HEK293 (cell line): ENCODE data around the gene MAP3K14.

Experiments
- EGR2 ChIP-seq: fragments of 450-650 bp; formaldehyde crosslinking; IDR thresholded peaks from 2 replicates; pipeline ENCODE4 v1.5.1; 2016; ENCODE audit warnings: low read depth, missing biosample characterization, missing genetic modification characterization
- GLI4 ChIP-seq: fragments of 450-650 bp; formaldehyde crosslinking; IDR thresholded peaks from 2 replicates; pipeline ENCODE4 v1.5.1; 2016; ENCODE audit warnings: missing biosample characterization, missing genetic modification characterization
- GLIS1 ChIP-seq: fragments of 450-650 bp; formaldehyde crosslinking; IDR thresholded peaks from 2 replicates; pipeline ENCODE4 v1.5.1; 2016; ENCODE audit warnings: missing biosample characterization, missing genetic modification characterization
- GLIS2 ChIP-seq: fragments of 450-650 bp; formaldehyde crosslinking; IDR thresholded peaks from 2 replicates; pipeline ENCODE4 v1.5.1; 2016; ENCODE audit warnings: missing biosample characterization, missing genetic modification characterization
- KLF10 ChIP-seq: fragments of 450-650 bp; IDR thresholded peaks from 2 replicates; pipeline ENCODE4 v1.5.1; 2018; ENCODE audit warnings: missing biosample characterization, mild to moderate bottlenecking, missing genetic modification characterization
- KLF16 ChIP-seq: fragments of 450-650 bp; formaldehyde crosslinking; IDR thresholded peaks from 2 replicates; pipeline ENCODE4 v1.5.1; 2017; ENCODE audit warnings: missing biosample characterization, missing genetic modification characterization
- KLF8 ChIP-seq: fragments of 450-650 bp; formaldehyde crosslinking; IDR thresholded peaks from 2 replicates; pipeline ENCODE4 v1.5.1; 2016; ENCODE audit warnings: missing biosample characterization, missing genetic modification characterization
- MYNN ChIP-seq: fragments of 450-650 bp; formaldehyde crosslinking; IDR thresholded peaks from 2 replicates; pipeline ENCODE4 v1.5.1; 2016; ENCODE audit warnings: missing biosample characterization, missing genetic modification characterization, borderline replicate concordance
- MZF1 ChIP-seq: fragments of 450-650 bp; formaldehyde crosslinking; IDR thresholded peaks from 2 replicates; pipeline ENCODE4 v1.5.1; 2017; ENCODE audit warnings: missing biosample characterization, missing genetic modification characterization, borderline replicate concordance
- SCRT2 ChIP-seq: fragments of 450-650 bp; formaldehyde crosslinking; IDR thresholded peaks from 2 replicates; pipeline ENCODE4 v1.5.1; 2016; ENCODE audit warnings: missing biosample characterization, missing genetic modification characterization
- ZBTB17 ChIP-seq: fragments of 450-650 bp; formaldehyde crosslinking; IDR thresholded peaks from 2 replicates; pipeline ENCODE4 v1.5.1; 2016; ENCODE audit warnings: missing biosample characterization, missing genetic modification characterization
- ZNF302 ChIP-seq: fragments of 450-650 bp; formaldehyde crosslinking; IDR thresholded peaks from 2 replicates; pipeline ENCODE4 v1.5.1; 2016; ENCODE audit warnings: missing biosample characterization, missing genetic modification characterization, low read depth
- ZNF324 ChIP-seq: fragments of 450-650 bp; formaldehyde crosslinking; IDR thresholded peaks from 2 replicates; pipeline ENCODE4 v1.5.1; 2016; ENCODE audit warnings: missing biosample characterization, missing genetic modification characterization
- ZNF404 ChIP-seq: fragments of 450-650 bp; formaldehyde crosslinking; IDR thresholded peaks from 2 replicates; pipeline ENCODE4 v1.5.1; 2017; ENCODE audit warnings: missing biosample characterization, missing genetic modification characterization
- ZNF48 ChIP-seq: fragments of 450-650 bp; formaldehyde crosslinking; IDR thresholded peaks from 2 replicates; pipeline ENCODE4 v1.5.1; 2016; ENCODE audit warnings: missing biosample characterization, missing genetic modification characterization
- ZNF514 ChIP-seq: fragments of 450-650 bp; formaldehyde crosslinking; IDR thresholded peaks from 2 replicates; pipeline ENCODE4 v1.5.1; 2016; ENCODE audit warnings: missing biosample characterization, missing genetic modification characterization
- ZNF529 ChIP-seq: fragments of 450-650 bp; formaldehyde crosslinking; IDR thresholded peaks from 2 replicates; pipeline ENCODE4 v1.5.1; 2017; ENCODE audit warnings: missing genetic modification characterization, missing biosample characterization; ENCODE audit not compliant: insufficient replicate concordance
- ZNF555 ChIP-seq: fragments of 450-650 bp; formaldehyde crosslinking; conservative IDR thresholded peaks from 2 replicates; pipeline ENCODE4 v1.5.1; 2017; ENCODE audit warnings: missing biosample characterization, mild to moderate bottlenecking, missing genetic modification characterization, inconsistent platforms
- ZNF621 ChIP-seq: fragments of 450-650 bp; formaldehyde crosslinking; IDR thresholded peaks from 2 replicates; pipeline ENCODE4 v1.5.1; 2017; ENCODE audit warnings: missing biosample characterization, missing genetic modification characterization
- ZNF629 ChIP-seq: fragments of 450-650 bp; formaldehyde crosslinking; IDR thresholded peaks from 2 replicates; pipeline ENCODE4 v1.5.1; 2017; ENCODE audit warnings: missing biosample characterization, missing genetic modification characterization
- ZNF677 ChIP-seq: fragments of 450-650 bp; IDR thresholded peaks from 2 replicates; pipeline ENCODE4 v1.5.0; 2018; ENCODE audit warnings: missing biosample characterization, mild to moderate bottlenecking, missing genetic modification characterization, moderate library complexity
- ZNF843 ChIP-seq: fragments of 450-650 bp; formaldehyde crosslinking; IDR thresholded peaks from 2 replicates; pipeline ENCODE4 v1.5.1; 2016; ENCODE audit warnings: missing biosample characterization, missing genetic modification characterization
- TF ChIP-seq, protein P1 (sequence below): fragments of 450-650 bp; formaldehyde crosslinking; IDR thresholded peaks from 2 replicates; pipeline ENCODE4 v1.5.1; 2017; ENCODE audit warnings: missing biosample characterization, missing genetic modification characterization
- TF ChIP-seq, protein P2 (sequence below): fragments of 450-650 bp; formaldehyde crosslinking; IDR thresholded peaks from 2 replicates; pipeline ENCODE4 v1.5.1; 2016; ENCODE audit warnings: missing biosample characterization, missing genetic modification characterization
- TF ChIP-seq, protein P3 (sequence below): fragments of 450-650 bp; formaldehyde crosslinking; IDR thresholded peaks from 2 replicates; pipeline ENCODE4 v1.5.1; 2016; ENCODE audit warnings: missing biosample characterization, missing genetic modification characterization
- TF ChIP-seq, protein P4 (sequence below): fragments of 450-650 bp; formaldehyde crosslinking; IDR thresholded peaks from 2 replicates; pipeline ENCODE4 v1.5.1; 2017; ENCODE audit warnings: missing biosample characterization, mild to moderate bottlenecking, missing genetic modification characterization, moderate library complexity
- TF ChIP-seq, protein P5 (sequence below): fragments of 450-650 bp; formaldehyde crosslinking; IDR thresholded peaks from 2 replicates; pipeline ENCODE4 v1.5.1; 2017; ENCODE audit warnings: missing biosample characterization, missing genetic modification characterization
- TF ChIP-seq, protein P6 (sequence below): fragments of 450-650 bp; formaldehyde crosslinking; IDR thresholded peaks from 2 replicates; pipeline ENCODE4 v1.5.1; 2017; ENCODE audit warnings: missing biosample characterization, missing genetic modification characterization

MAP3K14 gene

DNA sequence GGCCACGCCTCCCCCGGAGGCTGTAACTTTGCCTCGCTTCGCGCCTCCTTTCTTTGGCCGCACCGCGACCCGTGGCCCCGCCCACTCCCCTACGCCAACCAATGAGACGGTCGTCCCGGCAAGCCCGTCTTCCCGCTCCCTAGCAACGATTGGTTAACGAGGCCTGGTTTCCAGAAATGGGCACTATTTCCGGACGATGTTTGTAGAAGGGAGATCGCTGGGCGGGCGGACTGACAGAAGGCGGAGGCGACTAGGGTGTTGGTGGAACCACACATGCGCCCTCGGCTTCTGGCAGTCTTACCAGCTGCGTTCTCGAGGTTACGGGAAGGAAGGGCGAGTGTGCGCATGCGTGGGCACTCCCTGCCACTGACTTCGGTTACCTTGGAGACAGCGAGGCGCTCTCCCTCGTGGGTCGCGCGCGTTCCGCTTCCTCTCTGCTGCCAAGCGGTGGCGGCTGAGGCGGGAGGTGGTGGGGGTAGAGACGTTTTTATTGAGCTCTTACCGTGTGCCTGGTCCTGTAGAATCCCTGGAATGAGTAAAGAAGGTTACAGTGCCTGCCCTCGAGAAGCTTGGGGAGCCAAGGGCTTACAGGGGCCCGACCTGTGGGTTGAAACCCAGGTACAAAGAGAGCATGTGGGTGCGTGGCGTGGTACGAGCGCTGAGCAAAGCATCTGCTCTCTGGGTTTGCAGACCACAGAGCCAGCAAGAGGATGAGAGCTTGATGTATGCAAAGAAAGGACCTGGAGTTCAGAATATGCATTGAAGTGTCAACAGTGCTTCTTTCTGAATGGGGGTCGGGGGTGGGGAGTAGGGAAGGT is 500 bp upstream of the MAP3K14 start (continued):
- no peak for TF ChIP-seq ZNF529 (tag by site-specific recombination)
- TF ChIP-seq ZNF514: no peak
- TF ChIP-seq, protein P1, sequence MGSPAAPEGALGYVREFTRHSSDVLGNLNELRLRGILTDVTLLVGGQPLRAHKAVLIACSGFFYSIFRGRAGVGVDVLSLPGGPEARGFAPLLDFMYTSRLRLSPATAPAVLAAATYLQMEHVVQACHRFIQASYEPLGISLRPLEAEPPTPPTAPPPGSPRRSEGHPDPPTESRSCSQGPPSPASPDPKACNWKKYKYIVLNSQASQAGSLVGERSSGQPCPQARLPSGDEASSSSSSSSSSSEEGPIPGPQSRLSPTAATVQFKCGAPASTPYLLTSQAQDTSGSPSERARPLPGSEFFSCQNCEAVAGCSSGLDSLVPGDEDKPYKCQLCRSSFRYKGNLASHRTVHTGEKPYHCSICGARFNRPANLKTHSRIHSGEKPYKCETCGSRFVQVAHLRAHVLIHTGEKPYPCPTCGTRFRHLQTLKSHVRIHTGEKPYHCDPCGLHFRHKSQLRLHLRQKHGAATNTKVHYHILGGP (tag by site-specific recombination): no peak
- TF ChIP-seq KLF8 (tag by site-specific recombination): peak; percentile 81
- no peak for TF ChIP-seq GLI4
- TF ChIP-seq, protein P2, sequence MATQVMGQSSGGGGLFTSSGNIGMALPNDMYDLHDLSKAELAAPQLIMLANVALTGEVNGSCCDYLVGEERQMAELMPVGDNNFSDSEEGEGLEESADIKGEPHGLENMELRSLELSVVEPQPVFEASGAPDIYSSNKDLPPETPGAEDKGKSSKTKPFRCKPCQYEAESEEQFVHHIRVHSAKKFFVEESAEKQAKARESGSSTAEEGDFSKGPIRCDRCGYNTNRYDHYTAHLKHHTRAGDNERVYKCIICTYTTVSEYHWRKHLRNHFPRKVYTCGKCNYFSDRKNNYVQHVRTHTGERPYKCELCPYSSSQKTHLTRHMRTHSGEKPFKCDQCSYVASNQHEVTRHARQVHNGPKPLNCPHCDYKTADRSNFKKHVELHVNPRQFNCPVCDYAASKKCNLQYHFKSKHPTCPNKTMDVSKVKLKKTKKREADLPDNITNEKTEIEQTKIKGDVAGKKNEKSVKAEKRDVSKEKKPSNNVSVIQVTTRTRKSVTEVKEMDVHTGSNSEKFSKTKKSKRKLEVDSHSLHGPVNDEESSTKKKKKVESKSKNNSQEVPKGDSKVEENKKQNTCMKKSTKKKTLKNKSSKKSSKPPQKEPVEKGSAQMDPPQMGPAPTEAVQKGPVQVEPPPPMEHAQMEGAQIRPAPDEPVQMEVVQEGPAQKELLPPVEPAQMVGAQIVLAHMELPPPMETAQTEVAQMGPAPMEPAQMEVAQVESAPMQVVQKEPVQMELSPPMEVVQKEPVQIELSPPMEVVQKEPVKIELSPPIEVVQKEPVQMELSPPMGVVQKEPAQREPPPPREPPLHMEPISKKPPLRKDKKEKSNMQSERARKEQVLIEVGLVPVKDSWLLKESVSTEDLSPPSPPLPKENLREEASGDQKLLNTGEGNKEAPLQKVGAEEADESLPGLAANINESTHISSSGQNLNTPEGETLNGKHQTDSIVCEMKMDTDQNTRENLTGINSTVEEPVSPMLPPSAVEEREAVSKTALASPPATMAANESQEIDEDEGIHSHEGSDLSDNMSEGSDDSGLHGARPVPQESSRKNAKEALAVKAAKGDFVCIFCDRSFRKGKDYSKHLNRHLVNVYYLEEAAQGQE: no peak
- TF ChIP-seq EGR2 (tag by site-specific recombination): peak; percentile 77
- TF ChIP-seq ZNF843 (tag by site-specific recombination): peak; percentile 39; the same call in 1 of the 2 replicates
- TF ChIP-seq ZNF621 (tag by site-specific recombination): no peak
- TF ChIP-seq, protein P3, sequence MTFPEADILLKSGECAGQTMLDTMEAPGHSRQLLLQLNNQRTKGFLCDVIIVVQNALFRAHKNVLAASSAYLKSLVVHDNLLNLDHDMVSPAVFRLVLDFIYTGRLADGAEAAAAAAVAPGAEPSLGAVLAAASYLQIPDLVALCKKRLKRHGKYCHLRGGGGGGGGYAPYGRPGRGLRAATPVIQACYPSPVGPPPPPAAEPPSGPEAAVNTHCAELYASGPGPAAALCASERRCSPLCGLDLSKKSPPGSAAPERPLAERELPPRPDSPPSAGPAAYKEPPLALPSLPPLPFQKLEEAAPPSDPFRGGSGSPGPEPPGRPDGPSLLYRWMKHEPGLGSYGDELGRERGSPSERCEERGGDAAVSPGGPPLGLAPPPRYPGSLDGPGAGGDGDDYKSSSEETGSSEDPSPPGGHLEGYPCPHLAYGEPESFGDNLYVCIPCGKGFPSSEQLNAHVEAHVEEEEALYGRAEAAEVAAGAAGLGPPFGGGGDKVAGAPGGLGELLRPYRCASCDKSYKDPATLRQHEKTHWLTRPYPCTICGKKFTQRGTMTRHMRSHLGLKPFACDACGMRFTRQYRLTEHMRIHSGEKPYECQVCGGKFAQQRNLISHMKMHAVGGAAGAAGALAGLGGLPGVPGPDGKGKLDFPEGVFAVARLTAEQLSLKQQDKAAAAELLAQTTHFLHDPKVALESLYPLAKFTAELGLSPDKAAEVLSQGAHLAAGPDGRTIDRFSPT: no peak
- no peak for TF ChIP-seq SCRT2 (tag by site-specific recombination)
- TF ChIP-seq ZNF555: no peak
- no peak for TF ChIP-seq GLIS2 (tag by site-specific recombination)
- 0 out of 2 replicates have a peak, but pooled peaks have one; percentile 24 for TF ChIP-seq ZNF629
- TF ChIP-seq, protein P4, sequence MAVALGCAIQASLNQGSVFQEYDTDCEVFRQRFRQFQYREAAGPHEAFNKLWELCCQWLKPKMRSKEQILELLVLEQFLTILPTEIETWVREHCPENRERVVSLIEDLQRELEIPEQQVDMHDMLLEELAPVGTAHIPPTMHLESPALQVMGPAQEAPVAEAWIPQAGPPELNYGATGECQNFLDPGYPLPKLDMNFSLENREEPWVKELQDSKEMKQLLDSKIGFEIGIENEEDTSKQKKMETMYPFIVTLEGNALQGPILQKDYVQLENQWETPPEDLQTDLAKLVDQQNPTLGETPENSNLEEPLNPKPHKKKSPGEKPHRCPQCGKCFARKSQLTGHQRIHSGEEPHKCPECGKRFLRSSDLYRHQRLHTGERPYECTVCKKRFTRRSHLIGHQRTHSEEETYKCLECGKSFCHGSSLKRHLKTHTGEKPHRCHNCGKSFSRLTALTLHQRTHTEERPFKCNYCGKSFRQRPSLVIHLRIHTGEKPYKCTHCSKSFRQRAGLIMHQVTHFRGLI (tag by site-specific recombination): 0 out of 2 replicates have a peak, but pooled peaks have one; percentile 11
- TF ChIP-seq ZNF48 (tag by site-specific recombination): no peak
- TF ChIP-seq ZNF404: no peak
- TF ChIP-seq ZNF302 (tag by site-specific recombination): no peak
- no peak for TF ChIP-seq ZNF324 (tag by site-specific recombination)
- TF ChIP-seq KLF10 (tag by site-specific recombination): 0 out of 2 replicates have a peak, but pooled peaks have one; percentile 1
- no peak for TF ChIP-seq MZF1 (tag by site-specific recombination)
- peak; percentile 60 for TF ChIP-seq GLIS1
- TF ChIP-seq, protein P5, sequence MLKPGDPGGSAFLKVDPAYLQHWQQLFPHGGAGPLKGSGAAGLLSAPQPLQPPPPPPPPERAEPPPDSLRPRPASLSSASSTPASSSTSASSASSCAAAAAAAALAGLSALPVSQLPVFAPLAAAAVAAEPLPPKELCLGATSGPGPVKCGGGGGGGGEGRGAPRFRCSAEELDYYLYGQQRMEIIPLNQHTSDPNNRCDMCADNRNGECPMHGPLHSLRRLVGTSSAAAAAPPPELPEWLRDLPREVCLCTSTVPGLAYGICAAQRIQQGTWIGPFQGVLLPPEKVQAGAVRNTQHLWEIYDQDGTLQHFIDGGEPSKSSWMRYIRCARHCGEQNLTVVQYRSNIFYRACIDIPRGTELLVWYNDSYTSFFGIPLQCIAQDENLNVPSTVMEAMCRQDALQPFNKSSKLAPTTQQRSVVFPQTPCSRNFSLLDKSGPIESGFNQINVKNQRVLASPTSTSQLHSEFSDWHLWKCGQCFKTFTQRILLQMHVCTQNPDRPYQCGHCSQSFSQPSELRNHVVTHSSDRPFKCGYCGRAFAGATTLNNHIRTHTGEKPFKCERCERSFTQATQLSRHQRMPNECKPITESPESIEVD (tag by site-specific recombination): no peak
- no peak for TF ChIP-seq ZNF677 (tag by site-specific recombination)
- TF ChIP-seq ZBTB17 (tag by site-specific recombination): peak; percentile 92
- TF ChIP-seq, protein P6, sequence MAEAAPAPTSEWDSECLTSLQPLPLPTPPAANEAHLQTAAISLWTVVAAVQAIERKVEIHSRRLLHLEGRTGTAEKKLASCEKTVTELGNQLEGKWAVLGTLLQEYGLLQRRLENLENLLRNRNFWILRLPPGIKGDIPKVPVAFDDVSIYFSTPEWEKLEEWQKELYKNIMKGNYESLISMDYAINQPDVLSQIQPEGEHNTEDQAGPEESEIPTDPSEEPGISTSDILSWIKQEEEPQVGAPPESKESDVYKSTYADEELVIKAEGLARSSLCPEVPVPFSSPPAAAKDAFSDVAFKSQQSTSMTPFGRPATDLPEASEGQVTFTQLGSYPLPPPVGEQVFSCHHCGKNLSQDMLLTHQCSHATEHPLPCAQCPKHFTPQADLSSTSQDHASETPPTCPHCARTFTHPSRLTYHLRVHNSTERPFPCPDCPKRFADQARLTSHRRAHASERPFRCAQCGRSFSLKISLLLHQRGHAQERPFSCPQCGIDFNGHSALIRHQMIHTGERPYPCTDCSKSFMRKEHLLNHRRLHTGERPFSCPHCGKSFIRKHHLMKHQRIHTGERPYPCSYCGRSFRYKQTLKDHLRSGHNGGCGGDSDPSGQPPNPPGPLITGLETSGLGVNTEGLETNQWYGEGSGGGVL (tag by site-specific recombination): peak; percentile 94
- no peak for TF ChIP-seq MYNN (tag by site-specific recombination)
- TF ChIP-seq KLF16 (tag by site-specific recombination): no peak
